T-helper 9 cell (primary cell): ENCODE results near the gene TMEM132C.

Experiments
- DNase-seq: peaks from one replicate; pipeline ENCODE4 v3.0.0-alpha.2; 2020

Gene TMEM132C

DNA sequence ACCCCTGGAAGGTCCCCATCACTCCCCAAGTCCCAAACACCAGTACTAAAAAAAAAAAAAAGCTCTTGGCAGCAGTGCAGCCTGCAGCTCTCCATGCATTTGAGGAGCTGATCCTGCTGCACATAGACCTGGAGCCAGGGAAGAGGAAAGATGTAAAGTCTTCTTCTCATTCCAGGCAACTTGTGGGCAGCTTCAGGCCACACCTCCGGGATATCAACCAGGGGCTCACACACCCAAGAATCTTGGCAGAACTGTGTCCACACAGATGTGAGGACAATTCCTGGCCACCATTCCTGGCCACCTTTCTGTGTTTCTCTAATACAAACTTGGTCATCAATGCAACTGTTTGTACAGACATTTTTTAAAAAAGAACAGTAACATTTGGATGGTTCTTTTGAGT lies 72.7 kb downstream of the TMEM132C start:
- no peak for DNase-seq

DNA sequence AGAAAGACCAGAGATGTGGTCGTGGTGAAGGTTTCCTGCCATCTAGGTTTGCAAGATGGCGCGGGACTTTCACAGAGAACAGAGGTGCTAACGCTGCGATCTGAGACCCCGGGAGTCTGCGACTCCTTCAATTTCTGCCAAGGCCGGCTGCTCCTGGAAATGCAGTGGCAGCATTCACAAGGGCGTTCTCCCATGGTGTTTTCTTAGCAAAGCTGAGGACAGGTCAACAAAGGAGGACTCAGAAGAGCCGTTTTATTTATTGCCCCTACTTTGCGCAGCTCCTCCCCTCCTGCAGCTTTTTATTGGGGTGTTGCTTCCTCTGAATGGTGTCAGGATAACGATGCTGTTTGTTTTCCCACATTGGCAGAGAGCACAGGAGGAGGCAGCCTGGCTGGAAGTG lies 86.3 kb downstream of the TMEM132C start:
- no peak for DNase-seq

DNA sequence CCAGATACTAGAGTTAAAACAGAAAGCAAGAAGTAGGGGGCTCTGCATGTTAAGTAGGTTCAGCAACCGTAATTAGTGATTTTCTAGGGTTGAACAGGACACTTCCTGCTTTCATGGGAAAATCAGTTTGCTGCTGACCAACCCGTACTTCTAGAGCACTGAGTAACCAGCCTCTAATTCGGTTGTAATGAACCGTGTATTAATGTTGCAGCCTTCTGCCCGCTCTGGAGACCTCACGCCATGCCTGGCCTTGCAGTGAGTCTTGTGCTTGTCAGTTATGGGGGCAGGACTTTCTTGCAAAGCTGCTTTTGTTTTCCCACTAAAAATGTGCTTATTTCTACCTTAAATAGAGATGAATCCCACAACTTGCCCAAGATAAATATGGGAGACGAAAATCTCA lies 89.6 kb downstream of the TMEM132C start:
- DNase-seq: no peak

DNA sequence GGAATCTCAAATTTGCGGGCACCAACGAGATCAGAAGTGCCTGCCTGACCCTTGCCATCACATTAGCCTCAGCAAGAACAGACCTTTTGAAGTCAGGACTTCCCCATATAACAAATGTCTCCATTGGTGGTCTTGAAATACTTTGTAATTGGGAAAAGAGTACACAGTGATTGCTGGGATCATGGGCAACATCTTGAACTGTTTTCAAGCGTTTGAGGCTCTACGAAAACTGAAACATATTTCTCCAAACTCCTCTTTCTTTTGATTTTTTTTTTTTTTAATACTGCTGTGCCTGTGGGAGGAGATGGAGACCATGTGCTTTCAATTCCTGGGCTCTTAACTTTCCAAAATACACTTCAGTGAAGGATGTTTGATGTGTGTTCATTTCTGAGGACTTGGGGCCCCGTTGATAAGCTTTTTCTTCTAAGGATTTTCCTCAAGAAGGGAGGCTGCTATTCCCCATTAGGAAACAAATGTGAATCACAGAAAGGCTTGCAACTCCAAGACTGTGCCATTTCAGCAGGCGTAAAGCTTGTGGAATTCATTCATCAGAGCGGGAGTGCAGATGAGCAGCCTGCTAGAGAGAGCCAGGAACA lies 94.5 kb downstream of the TMEM132C start:
- no peak for DNase-seq

DNA sequence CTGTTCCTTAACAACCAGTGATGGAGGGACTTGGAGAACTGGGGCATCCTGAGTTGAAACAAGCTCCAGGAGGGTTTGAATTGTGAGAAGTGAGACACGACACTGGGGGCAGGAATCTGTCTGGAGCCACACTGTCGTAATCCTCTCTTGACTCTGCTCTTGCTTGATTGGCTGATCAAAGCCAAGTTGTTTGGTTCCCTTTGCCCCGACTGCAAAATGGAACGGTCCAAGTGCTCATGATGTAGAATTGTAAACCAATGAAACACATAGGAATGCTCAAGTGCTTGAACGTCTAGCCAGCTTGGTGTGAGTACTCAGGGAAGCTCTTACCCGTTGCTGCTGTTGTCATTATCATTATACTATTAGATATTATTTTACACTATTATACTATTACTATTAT lies 98.1 kb downstream of the TMEM132C start:
- no peak for DNase-seq

DNA sequence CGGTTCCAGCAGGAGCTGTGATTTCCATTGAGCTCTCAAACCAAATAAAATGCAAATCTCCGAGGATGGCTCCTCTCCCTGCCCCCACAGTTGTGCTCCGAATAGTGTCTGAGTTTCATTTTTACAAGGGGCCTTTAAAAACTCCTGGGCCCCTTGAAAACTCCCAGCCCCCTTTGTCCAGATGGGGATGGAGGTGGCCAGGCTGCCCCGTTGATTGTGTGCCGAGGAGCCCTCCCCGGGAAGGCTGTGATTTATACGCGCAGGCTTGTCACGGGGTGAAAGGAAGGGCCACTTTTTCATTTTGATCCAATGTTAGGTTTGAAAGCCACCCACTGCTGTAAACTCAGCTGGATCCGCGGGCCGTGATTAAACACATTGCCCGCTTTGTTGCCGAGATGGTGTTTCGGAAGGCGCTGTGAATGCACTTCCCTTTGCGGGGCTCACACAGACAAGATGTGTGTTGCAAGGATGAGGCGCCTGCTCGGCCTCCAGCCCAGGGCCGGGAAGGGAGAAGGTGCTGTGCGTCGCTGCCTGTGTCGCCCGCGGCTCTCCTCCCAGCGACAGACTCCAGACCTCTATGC lies 98.8 kb downstream of the TMEM132C start:
- DNase-seq: no peak

DNA sequence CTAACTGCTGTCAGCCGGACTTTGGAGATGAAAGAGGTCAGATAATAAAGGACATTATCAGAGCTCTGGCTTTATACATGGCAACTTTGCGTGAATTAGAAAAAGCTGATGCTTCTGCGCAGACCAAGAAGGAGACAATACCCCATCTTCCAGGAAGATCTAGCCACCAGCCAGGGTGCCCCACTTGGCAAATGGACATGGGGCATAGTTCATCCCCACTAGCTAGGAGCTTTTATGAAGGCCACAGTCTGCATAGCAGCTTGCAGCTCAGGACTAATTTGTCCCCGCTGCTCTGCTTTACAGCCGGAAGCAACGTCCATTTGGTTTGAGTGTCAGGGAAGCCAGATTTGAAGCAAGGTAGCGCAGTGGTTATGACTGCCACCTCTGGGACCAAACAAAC lies 101.0 kb downstream of the TMEM132C start:
- DNase-seq: no peak

DNA sequence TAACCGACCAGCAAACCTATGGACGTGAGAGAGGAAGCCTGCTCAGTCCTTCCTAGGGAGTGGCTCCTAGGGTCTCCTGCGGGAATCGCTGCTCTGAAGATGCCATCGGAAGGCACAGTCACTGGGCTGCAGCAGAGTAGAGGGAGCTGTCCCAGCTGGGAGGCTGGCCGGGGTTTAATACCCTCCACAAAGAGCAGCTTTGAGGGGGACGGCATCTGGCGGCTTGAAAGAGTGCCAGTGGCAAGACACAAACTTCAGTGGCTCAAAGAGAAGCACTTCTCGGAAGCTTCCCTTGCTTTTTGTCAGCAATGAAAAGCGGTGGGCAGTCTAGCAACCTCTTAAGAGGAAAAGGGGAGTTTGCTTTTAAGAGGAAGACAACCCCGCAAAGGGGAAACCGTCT lies 114.6 kb downstream of the TMEM132C start:
- no peak for DNase-seq

DNA sequence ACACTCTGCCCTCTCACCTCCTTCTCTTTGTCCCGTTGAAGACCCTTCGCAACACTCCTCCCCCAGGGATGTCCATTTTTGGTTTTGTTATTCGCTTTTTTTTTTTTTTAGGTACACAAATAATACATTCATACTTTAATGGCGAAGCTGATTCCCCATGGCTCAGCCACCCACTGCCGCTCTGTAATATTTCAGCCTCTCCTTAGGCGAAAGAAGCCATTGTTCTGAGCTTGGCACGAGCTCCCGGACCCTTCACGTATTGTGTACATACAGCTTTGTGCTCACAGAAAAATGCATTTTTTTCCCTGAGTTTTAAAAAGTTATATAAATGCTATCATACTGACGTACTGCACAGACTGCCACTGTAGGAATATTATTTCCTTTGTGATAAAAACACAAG lies 115.0 kb downstream of the TMEM132C start:
- DNase-seq: no peak

DNA sequence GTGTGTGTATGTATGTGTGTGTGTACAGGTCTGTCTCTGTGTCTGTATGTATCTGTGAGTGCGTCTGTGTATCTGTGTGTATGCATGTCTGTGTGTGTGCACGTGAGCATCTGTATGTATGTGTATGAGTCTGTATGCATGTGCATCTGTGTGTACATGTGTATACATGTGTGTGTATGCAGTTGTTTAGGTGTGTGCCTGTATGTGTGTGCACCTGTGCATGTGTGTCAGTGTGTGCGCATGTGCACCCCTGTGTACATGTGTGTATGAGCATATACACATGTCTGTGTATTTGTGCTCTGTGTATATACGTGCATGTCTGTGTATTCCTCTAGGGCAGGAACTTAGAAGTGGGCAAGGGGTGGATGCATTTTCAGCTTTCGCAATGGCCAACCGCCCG lies 116.0 kb downstream of the TMEM132C start:
- DNase-seq: no peak

DNA sequence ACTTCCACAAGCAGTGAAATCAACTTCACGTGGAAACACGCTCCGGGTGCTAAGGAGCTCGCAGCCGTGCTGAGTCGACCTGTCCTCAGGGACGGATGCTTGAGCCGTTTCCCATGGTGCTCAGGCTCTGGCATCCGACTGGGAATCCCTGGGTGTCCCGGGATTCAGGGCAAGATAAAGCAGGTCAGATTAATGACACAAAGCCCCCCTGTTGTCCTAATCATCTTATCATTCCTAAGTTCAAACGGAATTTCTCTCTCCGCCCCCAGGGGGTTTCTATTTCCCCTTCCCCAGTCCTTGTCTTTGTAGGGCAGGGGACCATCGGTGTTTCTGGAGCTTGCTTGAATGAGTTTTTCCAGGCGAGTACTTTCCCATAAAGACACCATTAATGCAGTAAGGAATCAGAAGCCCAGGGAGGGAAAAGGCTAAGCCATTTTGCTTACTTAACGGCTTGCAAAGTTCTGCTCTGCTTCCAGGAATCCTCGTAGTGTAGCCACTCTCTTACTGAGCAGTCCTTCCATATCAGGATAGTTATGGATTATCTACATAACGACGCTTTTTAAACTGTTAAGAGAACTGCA lies 116.5 kb downstream of the TMEM132C start:
- no peak for DNase-seq

DNA sequence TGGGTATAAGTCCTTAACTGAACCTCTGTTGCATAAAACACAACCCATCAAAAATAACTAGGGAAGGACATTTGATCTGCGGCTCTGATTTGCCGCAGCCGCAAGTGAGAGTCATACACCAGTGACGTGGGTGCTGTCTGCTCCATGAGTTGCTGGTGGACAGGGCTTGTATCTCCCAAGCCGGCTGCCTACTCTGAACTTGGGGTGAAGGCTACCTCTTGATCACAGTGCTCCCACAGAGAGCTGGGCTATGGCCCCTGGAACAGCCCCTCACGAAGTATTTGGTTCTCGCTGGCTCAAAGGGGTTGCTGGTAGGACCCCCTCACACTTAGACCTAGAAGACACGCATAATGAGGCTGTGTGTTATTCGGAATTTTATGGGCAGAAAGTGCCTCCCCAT lies 118.8 kb downstream of the TMEM132C start:
- no peak for DNase-seq

DNA sequence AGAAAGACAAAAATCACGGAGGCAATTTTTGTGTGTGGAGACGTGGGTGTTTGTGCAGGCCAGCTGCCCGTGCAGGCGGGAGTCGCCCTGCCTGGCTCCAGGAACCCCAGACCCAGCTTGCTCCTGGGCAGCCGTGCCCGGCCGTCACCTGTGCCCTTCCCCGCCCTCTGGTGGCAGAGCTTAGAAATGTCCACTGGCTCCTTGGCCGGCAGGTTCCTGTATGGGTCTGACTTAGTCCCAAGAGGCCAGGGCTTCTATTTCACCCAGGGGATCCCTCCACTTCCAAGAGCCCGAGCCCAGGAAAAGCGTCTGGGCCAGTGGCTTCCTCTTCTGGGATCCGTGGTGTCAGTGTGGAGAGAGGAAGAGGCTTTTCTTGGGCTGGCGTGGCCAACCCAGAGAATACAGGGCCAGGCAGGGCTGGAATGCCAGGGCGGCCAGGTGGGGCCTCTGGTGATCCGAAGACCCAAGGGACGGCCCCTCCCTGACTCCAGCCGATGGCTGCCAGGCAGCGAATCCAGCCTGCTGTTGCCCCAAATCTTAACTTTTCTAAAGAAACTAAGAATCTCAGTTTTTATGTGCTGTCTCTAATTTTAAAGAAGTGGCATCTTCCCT lies 120.9 kb downstream of the TMEM132C start:
- no peak for DNase-seq

DNA sequence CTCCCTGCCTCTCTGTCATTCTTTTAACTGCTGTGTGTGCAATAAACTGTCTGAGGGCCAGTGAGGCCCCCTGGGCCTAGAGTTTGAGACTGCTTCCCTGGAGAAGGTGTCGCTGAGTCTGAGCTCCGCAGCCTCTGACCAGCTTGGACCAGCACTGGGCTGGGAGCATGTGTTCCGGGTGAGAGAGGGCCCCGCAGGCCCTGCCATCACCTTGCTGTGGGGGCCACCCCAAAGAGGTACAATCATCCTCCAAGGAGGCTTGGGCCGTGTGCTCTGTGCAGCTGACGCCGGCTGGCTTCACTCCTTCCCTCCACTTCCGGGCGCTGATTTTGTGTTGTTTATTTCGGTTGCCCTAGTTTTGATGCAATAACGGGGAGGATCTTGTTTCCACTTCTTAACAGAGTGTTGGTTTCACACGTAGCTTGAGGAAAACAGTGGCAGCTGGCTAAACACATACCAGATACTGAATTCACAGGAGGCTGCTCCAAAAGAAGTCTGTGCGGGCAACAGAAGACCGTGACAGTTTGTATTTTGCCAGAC lies 121.6 kb downstream of the TMEM132C start:
- DNase-seq: no peak

DNA sequence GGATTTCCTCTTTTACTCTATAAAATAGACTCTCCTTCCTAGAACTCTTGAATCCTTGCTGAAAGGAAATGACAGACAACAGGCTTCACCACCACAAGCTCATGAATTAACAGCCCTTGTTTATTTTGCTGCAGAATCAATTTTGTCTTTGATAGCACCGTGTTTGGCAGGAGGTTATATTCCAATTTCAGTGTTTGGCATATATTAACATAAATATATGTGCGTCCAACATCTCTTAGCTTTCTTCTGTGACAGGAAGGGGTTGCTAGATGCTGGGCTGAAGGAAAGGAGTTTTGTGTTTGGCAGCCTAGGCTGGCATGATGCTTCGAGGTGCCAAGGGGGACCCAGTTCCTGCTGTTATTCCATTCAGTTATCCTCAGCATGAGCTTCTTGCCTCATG lies 126.4 kb downstream of the TMEM132C start:
- DNase-seq: no peak

DNA sequence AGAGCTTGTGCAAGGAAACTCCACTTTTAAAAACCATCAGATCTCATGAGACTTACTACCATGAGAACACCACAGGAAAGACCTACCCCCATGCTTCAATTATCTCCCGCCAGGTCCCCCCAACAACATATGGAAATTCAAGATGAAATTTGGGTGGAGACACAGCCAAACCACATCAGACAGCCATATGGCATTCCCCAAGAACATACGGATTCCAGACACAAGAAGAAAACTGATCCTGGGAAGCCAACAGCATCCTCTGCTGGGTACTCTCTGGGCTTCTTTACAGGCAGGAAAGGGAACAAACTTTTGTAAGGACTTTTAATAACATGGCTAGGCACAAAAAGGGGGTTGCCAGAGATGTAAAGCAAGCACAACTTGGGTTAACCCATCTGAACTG lies 127.2 kb downstream of the TMEM132C start:
- DNase-seq: no peak

DNA sequence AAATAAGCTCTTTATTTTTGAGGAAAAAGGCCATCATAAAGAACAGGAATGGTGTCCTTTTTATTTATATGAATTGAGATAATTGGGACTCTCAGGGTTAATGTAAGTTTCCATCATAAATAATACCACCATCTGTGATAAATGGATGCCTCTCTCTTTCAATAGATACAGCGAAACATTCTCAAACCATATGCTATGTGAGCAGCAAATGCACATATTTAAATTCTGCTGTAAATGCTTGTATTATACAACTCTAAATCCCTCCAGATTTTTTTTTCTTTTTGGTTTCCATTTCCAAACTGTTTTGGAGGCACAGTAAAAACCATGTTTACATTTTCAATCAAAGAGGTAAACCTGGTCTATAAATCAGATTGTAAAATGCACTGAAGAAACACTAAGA lies 132.3 kb downstream of the TMEM132C start:
- no peak for DNase-seq

DNA sequence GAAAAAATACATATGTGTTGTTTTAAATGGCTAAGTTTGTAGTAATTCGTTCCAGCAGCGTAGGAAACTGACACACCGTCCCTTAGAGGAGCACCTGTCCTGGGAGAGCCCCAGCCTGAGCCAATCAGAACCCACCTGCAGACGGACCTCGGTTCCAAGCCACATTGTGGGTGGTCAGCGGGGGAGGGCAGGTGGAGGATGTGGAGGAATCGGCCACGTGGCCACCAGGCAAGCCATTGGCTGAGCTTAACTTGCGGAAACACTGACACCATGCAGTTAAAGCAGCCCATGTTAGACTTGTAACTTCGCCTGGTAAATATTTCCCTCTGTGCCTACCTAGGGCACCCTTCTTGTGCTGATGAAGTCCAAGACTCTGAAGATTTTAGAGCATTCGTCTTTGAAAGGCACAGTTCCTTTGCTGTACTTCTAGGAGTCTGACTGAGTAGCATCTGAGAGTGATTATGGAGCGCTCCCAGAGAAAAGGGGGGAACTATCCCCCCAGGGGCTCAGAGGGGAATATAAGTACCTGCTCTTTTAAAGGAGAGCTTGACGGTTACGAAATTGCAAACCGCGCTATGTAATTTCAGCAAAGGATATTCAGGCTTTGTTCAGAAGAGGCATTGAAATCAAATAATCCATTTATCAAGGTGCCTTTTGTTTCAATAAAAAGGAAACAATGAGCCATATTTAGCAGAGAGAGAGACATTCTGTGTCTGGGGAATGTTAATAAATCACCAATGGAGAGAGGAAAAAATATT lies 135.7 kb downstream of the TMEM132C start:
- no peak for DNase-seq

DNA sequence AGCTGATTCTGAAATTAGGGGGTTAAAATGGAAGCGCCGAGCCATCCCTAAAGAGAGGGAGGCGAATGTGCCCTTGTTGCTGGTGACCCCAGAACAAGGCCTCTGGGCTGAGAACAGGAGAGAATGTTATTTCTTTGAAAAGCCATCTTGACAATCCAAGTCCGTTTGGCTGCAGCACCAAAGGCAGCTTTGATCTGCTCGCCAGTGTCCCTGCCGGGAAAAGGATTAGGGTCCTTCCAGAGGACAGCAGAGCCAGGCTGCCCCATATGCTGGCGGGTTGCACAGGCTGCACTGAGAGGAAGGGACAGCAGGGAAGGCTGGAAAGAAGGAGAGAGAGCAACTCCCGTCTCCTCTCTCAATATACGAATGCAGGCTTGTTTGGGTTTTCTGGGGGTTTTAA lies 141.7 kb downstream of the TMEM132C start:
- no peak for DNase-seq

DNA sequence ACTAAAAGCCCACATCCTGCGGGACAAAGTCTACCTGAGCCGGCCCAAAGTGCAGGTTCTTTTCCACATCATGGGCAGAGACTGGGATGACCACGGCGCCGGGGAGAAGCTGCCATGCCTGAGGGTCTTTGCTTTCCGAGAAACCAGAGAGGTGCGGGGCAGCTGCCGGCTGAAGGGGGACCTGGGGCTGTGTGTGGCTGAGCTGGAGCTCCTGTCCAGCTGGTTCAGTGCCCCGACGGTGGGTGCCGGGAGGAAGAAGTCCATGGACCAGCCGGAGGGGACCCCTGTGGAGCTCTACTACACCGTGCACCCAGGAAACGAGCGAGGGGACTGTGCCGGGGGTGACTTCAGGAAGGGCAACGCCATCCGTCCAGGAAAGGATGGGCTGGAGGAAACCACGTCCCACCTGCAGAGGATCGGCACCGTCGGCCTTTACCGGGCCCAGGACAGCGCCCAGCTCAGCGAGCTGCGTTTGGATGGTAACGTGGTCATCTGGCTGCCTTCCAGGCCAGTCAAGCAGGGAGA lies 148.1 kb downstream of the TMEM132C start:
- DNase-seq: no peak

DNA sequence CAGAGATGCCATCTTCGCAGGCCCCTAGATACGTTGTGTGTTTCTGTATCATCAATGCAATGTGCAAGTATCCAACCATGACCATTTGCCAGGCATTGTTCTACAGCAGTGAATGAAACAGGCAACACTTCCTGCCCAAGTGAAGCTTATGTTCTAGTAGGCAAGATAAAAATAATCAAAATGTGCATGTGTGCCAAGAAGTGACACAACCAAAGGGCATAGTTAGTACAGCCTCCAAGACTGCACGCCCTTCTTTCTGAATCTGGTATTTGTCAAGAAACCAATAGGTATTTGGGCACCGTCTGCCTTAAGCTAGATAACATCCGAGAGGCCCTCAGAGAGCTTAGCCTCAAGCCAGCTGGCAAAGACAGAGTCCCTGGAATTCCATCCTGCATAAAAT lies 152.0 kb downstream of the TMEM132C start:
- no peak for DNase-seq

DNA sequence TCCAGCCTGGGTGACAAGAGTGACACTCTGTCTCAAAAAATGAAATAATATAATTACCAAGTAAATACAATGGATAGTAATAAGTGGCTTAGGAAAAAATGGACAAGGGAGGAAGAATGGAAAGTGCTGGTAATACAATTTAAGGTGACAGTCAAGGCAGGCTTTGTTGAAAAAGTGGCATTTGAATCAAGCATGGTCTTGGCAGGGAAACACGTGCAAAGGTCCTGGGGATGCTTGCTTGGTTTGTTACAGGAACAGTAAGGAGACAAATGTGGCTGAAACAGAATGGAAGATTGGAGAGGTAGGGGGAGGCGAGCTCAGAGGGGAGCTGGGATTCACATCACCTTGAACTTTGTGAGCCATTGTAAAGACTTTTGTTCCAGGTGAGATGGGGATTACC lies 153.2 kb downstream of the TMEM132C start:
- no peak for DNase-seq

DNA sequence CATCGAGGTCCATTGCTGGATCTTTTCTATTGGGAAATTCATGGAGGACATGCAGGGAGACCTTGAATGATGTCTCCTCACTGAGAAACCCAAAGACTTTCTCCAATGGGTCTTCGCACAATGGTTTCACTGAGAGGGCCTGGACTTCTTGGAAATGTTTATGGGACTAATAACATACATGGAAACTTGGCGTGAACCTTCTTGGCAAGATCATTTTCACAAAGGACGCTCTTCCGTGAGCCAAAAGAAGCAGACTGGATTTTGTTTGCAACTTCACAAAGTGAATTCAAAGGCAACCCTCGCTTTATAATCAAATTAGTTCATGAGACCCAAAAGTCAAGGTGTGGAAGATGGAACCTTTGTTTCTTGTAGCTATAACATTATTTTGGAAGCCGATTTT lies 154.4 kb downstream of the TMEM132C start:
- DNase-seq: no peak
